OCI-LY1 (cell line): ENCODE data around the gene BBX.

ENCODE experiments used
- EZH2 ChIP-seq: fragments of 200-600 bp; sonication (generic), shearing (Covaris generic); IDR thresholded peaks from 2 replicates; pipeline ENCODE4 v1.8.0; 2017; ENCODE audit warnings: borderline replicate concordance, mixed run types, mild to moderate bottlenecking, antibody characterized with exemption, low read length, moderate library complexity, mixed read lengths
- TF ChIP-seq, protein P1 (sequence below): fragments of 200-600 bp; sonication (generic), shearing (Covaris generic); IDR thresholded peaks from 2 replicates; pipeline ENCODE4 v1.5.1; 2017; ENCODE audit warnings: mild to moderate bottlenecking, antibody characterized with exemption, low read length, moderate library complexity, mixed read lengths

DNA sequence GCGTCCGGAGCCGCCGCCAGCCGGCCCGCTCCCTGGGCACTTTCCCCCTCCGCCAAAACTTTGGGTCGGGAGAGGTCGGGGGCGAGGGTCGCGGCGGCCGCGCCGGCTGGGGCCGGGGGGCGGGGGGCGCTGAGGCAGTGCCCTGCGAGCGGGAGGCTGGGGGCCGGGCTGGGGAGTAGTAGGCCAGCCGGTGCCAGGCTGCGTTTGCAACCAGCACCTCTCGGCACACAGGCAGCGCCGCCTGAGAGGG lies 452 bp downstream of the BBX start:
- TF ChIP-seq, protein P1, sequence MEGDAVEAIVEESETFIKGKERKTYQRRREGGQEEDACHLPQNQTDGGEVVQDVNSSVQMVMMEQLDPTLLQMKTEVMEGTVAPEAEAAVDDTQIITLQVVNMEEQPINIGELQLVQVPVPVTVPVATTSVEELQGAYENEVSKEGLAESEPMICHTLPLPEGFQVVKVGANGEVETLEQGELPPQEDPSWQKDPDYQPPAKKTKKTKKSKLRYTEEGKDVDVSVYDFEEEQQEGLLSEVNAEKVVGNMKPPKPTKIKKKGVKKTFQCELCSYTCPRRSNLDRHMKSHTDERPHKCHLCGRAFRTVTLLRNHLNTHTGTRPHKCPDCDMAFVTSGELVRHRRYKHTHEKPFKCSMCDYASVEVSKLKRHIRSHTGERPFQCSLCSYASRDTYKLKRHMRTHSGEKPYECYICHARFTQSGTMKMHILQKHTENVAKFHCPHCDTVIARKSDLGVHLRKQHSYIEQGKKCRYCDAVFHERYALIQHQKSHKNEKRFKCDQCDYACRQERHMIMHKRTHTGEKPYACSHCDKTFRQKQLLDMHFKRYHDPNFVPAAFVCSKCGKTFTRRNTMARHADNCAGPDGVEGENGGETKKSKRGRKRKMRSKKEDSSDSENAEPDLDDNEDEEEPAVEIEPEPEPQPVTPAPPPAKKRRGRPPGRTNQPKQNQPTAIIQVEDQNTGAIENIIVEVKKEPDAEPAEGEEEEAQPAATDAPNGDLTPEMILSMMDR: no peak
- TF ChIP-seq EZH2: no peak
